Measurements from ENCODE around the gene EHD3.

EHD3 gene

GRCh38 chr2:31312898-31313297 is 78.9 kb downstream of the EHD3 start:
- no peaks in the 10 kb centered on the region for H3K9me3 ChIP-seq (ENCODE audit: control insufficient read depth, insufficient read depth, low read length)
- DNase-seq (ENCODE audit: low read depth, low spot score), result no peak
- no peaks in the 10 kb centered on the region for H3K36me3 ChIP-seq (ENCODE audit: control insufficient read depth, insufficient read depth, low read length)
- WGBS (ENCODE audit: insufficient coverage, insufficient read length), result no CpG with 5 or more reads among the region's 3 CpGs
- no peak overlapping the region for H3K4me3 ChIP-seq (ENCODE audit: low read length)
- H3K27me3 ChIP-seq (ENCODE audit: control insufficient read depth, insufficient read depth, low read length), result no peaks in the 10 kb centered on the region
- peaks cover 1% of the 10 kb centered on the region; the same call in 1 of the 2 replicates for H3K4me1 ChIP-seq (ENCODE audit: control insufficient read depth, insufficient read depth, low read length)
- H3K27ac ChIP-seq (ENCODE audit: low read length), result no peak overlapping the region

GRCh38 chr2:31314761-31315160 is 80.8 kb downstream of the EHD3 start:
- Histone ChIP-seq H3K36me3 (ENCODE audit: control insufficient read depth, insufficient read depth, low read length) (no peaks in the 10 kb centered on the region), H3K27me3 (ENCODE audit: control insufficient read depth, insufficient read depth, low read length) (no peaks in the 10 kb centered on the region), H3K27ac (ENCODE audit: low read length) (no peak overlapping the region), H3K9me3 (ENCODE audit: control insufficient read depth, insufficient read depth, low read length) (no peaks in the 10 kb centered on the region), H3K4me1 (ENCODE audit: control insufficient read depth, insufficient read depth, low read length) (peaks cover 1% of the 10 kb centered on the region; the same call in 1 of the 2 replicates), H3K4me3 (ENCODE audit: low read length) (no peak overlapping the region)
- no CpG with 5 or more reads among the region's 2 CpGs for WGBS (ENCODE audit: insufficient coverage, insufficient read length)
- no peak for DNase-seq (ENCODE audit: low read depth, low spot score)

DNA sequence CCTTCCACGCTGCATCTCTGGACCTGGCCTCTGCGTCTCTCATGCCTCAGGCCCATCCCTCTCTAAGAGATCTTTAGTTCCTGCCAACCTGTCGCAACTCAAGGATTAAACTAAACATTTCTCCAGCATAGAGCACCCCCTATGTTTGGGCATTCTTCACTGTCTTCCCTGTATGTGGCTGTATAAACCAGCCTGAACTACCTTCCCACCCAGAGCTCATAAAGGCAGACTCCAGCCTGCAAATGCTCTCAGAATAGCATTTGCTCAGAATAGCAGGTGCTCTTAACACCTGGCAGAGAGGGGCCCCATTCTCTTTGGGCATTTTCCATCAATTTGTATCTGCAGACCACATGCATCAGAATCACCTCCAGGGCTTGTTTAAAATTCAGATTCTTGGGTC is 83.4 kb downstream of the EHD3 start:
- H3K36me3 ChIP-seq (ENCODE audit: control insufficient read depth, insufficient read depth, low read length), result no peaks in the 10 kb centered on the region
- no peak overlapping the region for H3K4me3 ChIP-seq (ENCODE audit: low read length)
- WGBS (ENCODE audit: insufficient coverage, insufficient read length), result no CpG with 5 or more reads among the region's 3 CpGs
- H3K9me3 ChIP-seq (ENCODE audit: control insufficient read depth, insufficient read depth, low read length), result no peaks in the 10 kb centered on the region
- no peak overlapping the region for H3K27ac ChIP-seq (ENCODE audit: low read length)
- H3K4me1 ChIP-seq (ENCODE audit: control insufficient read depth, insufficient read depth, low read length), result no peaks in the 10 kb centered on the region
- H3K27me3 ChIP-seq (ENCODE audit: control insufficient read depth, insufficient read depth, low read length), result no peaks in the 10 kb centered on the region
- DNase-seq (ENCODE audit: low read depth, low spot score), result no peak

DNA sequence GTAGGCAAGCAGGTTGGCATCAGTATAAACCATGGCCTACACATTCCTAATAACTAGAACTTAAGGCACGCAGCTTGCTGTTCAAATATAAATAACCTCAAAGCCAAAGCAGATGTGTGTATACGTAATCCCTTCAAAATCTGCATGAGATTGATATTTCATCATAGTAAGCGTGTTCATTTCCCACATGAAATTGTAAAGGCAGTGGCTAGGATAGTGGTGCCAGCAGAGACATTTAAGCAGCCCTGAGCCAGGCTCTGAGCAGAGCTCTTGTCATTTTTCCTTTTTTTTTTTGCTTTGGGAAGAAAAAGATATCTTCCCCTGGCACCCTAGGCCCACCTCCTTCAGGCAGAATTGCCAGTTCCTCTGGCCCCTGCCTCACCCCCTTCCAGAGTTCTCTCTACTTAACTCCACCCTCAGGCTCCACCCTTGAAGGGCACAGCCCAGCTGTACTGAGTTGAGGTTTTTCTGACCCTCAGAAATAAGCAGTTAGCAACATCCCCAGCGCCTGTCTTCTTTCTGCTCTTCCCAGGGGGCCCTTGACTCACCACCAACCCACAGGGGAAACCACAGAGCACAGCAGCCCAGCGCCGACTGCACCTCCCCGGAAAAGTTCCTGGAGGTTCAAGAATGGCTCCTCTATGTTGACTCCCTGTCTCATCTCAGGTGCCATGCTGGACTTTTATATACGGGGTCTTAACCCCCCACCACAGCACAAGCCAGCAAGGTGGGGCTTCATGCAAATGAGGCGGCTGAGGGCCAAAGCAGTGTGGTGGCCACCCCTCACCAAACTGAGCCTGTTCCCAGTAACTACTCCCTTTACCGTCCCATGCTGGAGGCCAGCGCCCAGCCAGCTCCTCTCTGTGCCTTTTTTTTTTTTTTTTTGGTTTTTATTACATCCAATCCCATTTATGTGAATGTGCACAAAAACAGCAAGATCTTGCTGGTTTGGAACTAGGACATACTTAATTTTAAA is 84.7 kb downstream of the EHD3 start:
- Histone ChIP-seq H3K36me3 (ENCODE audit: control insufficient read depth, insufficient read depth, low read length) (no peaks in the 10 kb centered on the region), H3K27me3 (ENCODE audit: control insufficient read depth, insufficient read depth, low read length) (no peaks in the 10 kb centered on the region), H3K9me3 (ENCODE audit: control insufficient read depth, insufficient read depth, low read length) (no peaks in the 10 kb centered on the region), H3K4me1 (ENCODE audit: control insufficient read depth, insufficient read depth, low read length) (no peaks in the 10 kb centered on the region), H3K4me3 (ENCODE audit: low read length) (no peak overlapping the region), H3K27ac (ENCODE audit: low read length) (no peak overlapping the region)
- no CpG with 5 or more reads among the region's 11 CpGs for WGBS (ENCODE audit: insufficient coverage, insufficient read length)
- DNase-seq (ENCODE audit: low read depth, low spot score), result no peak
